Stimulated activated CD4-positive, alpha-beta T cell treated with anti-CD3 and anti-CD28 coated beads, Interleukin-2, amount 100 ng/mL, for 48 hours (primary cell): ENCODE data around the gene YES1.
"Not testable (repeated sequence)": the region's sequence is repeated elsewhere in the genome, so short reads cannot be mapped to it uniquely, and the experiment has no call there.

ENCODE experiments used
- DNase-seq, 2 donors: peaks; one replicate each; pipeline ENCODE4 v3.0.0-alpha.2; 2020

YES1 gene

DNA sequence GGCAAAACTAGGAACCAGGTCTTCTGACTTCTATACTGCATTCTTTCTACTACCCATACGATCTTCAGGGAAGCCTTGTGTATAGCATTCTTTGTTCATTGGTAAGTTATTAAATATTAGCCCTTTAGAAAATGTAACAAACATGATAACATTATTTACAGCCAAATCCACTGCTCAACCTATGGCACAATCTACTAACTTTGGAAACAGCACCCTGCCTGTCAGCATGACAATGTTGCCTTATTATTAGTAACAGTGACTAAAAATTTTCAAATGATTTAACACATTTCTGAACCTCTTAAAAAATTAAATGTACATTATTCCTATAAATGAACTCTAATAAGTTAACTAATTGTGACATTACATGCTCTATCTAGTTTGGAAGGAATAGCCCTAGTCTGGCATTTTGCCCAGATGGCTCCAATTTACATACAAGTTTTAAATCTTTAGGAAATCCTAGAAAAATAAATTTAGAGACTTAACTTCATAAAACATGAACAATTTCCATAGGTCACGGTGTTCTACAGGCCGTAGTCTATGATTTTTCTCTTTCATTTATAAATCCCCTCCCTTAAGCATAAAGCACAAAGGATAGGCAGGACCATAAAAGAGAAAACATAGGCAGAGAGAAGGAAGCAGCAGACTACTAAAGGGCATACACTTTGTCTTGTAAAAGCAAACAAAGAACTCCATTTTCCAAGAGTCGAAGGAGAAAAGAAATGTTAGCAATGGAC lies 33.7 kb downstream of the YES1 start:
- DNase-seq, result no peak

DNA sequence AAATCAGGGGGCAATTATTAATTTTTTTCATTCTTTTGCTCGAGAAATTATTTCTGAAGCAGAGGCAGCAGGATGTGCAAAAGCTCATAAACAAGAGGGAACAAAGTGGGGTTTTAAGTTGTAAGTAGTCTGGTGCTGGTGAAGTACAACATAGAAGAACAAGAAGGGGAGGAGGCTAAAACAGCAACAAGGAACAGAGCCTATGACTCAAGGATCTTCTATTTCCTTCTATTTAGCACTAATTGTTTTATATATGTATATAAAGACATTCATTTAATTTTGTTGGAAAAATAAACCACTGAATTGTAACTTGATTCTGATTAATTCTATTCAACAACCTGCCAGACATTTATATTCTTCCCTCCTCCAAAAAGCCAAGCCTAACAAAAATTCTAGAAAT lies 35.0 kb downstream of the YES1 start:
- no peak for DNase-seq

DNA sequence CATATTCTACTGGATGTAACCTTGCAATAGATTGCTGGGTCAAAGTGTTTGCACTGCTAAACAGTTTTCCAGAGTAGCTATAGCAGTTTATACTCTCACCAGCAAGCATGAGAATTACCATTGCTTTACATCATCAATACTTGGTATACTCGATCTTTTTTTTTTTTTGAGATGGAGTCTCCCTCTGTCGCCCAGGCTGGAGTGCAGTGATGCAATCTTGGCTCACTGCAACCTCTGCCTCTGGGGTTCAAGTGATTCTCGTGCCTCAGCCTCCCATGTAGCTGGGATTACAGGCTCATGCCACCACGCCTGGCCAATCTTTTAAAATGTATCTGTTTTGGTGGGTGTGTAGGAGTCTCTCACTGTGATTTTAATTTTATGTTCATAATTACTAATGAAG lies 36.0 kb downstream of the YES1 start:
- not testable (repeated sequence) for DNase-seq

DNA sequence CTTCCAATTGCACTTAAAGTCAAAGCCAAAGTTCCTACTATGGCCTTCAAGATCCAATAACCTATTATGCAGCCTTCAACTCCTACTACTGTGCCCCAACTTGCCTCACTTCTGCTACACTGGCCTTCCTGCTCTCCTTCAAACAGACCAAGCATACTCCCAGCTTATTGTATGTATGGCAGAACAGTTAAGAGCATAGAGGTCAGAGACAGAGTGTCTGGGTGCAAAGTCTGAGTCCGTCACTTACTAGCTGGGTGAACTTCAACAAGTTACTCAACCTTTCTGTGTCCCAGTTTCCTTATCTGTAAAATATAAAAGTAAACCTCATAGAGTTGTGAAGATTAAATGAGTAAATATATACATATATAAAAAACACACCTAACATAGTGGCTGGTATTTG lies 37.2 kb downstream of the YES1 start:
- DNase-seq, result no peak

DNA sequence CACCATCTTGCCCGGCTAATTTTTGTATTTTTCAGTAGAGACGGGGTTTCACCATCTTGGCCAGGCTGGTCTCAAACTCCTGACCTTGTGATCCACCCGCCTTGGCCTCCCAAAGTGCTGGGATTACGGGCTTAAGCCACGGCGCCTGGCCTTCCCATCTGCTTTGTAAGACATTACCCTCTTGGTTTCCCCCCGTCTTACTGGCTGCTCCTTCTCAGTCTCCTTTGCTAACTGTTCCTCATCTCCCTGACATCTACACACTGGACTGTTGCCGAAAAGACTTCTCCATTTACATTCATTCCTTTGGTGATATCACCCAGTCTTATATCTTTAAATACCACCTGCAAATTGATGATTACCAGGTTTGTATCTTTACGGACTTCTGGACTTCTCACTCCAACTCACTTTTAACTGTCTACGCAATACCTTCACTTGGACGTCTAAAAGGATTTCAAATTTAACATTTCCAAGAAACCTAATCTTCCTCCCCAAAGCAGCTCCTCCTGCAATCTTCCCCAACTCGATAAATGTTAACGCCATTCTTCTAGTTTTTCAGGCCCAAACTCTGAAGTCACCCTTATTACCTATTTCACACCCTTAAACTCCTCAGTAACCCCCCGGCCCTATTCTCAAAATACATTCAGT lies 37.9 kb downstream of the YES1 start:
- no peak for DNase-seq

DNA sequence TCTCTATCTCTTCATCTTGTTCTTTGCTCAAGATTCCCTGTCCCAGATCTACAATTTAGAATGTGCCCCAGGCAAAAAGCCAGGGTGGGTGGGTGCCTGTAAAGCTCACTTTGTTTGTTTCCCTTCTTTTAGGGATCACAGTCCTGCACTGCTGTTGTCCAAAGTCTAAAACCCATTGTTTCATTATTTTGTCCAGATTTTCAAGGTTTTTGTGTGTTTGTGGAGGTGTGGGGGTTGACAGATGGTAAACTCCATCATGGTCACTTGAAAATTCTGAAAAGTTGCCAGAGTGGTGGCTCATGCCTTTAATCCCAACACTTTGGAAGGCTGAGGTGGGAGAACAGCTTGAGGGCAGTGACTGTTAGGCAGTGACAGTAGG lies 41.5 kb downstream of the YES1 start:
- DNase-seq, result no peak

DNA sequence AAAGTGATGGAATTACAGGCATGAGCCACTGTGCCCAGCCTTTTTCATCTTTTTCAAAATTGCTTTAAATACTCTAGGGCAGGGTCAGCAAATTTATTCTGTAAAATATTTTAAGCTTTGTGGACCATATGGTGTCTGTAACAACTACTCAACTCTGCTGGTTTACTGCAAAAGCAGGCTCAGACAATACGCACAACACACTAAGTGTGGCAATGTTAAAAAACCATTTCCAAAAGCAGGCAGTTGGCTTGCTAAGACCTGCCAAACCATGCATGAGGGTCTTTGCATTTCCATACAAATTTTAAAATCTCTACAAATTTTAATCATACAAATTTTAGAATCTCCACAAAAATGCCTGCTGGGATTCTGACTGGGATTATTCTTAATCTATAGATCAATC lies 44.1 kb downstream of the YES1 start:
- no peak for DNase-seq

DNA sequence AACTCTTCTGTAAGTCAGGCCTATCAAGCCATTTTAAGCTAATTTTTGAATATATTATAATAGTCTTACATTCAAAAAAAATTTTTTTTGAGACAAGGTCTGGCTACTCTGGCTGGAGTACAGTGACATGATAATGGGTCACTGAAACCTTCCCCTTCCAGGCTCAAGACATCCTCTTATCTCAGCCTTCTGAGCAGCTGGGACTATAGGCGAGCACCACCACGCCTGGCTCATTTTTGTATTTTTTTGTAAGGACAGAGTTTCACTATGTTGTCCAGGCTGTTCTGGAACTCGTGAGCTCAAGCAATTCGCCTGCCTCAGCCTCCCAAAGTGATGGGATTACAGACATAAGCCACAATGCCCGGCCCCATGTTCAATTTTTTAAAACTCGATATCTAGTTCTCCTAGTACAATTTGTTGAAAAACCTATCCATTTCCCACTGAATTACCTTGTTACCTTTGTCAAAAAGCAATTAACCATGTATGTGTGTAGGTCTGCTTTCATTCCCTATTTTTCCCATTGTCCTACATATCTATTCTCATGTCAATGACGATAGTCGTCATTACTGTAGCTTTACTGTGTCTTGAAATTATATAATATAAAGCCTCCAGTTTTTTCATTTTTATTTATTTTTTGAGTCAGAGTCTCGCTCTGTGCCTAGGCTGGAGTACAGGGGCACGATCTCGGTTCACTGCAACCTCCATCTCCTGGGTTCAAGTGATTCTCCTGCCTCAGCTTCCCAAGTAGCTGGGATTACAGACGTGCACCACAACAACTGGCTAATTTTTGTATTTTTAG lies 44.8 kb downstream of the YES1 start:
- DNase-seq, result no peak

DNA sequence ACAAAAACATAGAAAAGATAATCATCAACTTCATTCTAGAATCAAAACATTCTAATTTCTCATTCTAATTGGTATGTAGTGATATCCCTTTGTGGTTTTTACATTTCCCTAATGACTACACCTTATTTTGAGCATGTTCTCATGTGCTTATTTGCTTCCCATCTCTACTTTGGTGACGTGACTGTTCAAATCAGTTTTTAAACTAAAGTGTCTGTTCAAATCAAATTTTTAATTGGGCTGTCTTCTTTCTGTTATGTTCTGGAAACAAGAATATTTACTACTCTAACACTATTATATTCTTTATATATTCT lies 45.5 kb downstream of the YES1 start:
- no peak for DNase-seq

DNA sequence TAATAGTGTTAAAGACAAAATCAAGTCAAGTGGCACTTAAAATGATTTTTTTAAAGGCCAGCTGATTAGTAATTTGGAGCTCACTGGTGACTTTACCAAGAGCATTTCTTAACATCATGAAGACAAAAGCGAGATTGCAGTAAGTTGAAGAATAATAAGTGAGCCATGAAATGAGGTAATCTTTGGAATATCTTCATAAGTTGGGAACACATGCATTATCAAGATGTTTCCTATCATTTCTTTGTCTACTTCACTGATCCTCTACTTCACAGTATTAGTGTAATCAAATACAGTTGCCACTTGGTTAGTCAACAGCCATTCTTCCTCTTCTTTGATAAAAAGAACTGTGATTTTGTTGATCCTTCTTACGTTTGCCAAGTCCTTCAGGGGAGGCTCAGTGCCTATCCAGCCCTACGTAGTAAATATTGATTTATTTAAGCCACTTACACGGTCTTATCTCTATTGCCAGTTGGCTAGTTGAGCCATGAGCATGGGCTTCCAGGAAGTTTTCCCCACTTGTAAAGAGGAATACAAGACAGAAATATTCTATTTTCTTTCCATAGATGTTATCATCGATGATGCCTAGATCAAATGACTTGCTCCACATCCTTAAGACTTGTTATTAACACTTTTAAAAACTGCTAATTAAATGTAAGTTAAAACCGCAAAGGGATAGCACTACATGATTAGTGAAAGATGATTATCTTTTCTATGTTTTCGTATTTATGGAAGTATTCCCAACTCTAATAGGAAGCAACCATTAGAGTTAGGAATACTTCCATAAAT lies 46.1 kb downstream of the YES1 start:
- no peak for DNase-seq

DNA sequence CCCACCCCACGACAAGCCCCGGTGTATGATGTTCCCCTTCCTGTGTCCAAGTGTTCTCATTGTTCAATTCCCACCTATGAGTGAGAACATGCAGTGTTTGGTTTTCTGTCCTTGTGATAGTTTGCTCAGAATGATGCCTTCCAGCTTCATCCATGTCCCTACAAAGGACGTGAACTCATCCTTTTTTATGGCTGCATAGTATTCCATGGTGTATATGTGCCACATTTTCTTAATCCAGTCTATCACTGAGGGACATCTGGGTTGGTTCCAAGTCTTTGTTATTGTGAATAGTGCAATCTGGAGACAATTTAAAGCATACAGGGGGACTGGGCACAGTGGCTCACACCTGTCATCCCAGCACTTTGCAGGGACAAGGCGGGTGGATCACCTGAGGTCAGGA lies 52.2 kb downstream of the YES1 start:
- not testable (repeated sequence) for DNase-seq

DNA sequence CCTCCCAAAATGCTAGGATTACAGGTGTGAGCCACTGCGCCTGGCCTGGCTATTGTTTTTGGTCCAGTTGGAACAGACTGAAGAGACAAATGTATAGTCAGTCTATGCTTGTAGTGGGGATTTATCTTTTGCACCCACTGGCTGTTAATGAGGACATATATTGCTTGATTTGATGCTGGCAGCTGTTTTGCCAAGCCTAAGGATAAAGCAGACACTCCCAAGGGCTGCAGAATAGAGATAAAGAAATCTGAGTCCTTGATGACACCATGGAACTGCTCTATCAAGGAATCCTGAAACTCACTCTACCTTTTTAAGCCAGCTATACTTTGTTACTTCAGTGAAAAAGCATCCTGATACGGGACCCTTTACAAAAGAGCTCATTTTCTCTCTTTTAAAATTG lies 56.5 kb downstream of the YES1 start:
- no peak for DNase-seq

DNA sequence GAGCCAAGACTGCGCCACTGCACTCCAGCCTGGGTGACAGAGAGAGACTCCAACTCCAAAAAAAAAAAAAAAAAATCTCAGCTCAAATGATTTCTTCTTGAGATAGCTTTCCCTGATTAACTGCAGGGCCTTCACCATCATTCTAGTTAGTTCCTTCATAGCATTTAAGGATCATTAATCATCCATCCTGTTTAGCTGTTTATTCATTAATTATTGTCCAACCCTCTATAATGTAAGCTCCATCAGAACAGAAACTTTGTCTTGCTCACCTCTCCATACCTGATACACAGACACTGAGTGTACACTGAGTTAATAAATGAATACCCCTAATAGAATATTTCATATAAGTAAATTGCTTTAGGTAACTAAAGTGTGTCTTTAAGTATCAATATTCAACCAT lies 57.4 kb downstream of the YES1 start:
- DNase-seq, result no peak

DNA sequence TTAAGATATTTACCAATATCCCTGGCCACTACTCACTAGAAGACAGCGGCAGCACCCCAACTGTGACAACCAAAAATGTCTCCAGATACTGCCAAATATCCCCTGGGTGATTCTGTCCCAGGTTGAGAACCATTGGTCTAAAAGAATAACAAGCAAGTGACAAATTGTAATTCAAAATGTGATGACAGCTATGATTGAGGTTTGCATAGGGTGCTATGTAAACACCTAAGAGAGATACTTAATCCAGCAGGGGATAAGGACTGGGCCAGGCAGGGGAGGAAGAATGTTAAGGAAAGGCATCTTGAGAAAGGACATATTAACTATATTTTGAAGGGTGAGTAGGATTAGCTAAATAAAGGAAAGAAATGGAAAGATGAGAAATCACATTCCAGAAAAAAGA lies 61.6 kb downstream of the YES1 start:
- DNase-seq, result no peak

DNA sequence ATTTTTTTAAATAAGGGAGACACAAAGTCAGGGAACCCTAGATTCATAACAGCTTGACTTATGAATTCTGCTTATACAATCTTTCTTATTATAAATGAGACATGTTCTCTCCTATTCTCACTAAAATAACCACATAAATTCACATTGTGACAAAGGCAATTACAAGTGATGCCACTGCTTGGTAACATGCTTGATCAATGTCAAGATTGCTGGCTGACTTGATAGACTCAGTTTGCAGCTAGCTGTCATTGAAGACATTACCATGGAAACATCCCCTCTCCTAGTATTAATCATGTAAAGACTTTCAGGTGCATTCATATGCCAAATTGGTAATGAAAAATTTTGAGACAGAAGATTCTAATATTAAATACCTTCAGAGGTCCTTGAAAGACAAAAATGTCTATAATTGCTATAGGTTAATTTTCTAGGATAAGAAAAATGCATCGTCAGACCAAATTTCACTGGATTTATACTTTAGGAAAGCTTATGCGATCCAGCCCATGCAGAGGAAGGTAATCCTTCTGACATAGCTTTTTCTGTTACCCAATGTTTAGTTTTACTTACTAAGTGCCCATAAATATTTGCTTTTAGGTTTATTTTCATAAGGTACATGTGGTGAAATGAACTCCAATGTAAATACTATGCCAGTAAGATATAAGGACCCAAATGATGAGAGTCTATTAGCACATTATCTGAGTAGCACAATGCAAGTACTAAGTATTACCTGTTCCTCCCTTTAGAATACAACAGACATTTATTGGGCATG lies 67.0 kb downstream of the YES1 start:
- DNase-seq, result no peak

DNA sequence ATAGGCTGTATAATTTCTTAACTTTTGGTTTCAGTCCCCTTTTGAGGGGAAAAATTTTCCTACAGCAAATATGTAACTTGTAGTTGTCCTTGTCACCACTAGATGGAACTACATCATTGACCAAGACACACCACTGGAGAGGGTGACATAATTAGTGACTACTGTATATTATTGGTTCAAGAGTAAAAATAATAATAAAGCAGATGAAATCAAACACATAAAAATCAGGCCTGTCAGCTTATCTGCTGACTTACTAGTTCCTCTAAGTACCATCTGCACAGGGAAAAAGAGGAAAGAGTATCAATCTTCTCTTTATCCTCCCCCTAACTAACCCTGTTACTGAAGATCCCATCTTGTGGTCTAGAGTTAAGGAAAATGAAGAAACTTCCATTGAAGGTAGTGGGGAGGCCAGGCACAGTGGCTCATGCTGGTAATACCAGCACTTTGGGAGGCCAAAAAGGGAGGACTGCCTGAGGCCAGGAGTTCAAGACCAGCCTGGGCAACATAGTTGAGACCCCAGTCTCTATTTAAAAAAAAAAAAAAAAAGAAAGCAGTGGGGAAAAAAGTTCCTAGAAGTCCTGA lies 70.0 kb downstream of the YES1 start:
- no peak for DNase-seq

DNA sequence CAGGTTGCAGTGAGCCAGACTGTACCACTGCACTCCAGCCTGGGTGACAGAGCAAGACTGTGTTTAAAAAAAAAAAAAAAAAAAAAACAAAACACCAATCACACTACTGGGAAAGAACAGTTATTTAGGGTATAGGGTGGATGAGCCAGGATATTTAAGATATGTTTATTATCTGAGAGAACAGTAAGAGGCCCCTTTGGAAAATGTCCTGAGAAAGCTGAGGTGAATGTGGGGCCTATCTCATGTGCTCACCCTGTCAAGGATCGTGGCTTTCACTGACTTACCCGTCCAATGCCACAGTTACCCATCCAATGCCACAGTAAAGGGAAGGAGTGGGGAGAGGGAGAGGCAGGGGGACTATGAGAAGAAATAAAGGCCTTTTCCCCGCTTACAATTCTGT lies 79.7 kb downstream of the YES1 start:
- no peak for DNase-seq

DNA sequence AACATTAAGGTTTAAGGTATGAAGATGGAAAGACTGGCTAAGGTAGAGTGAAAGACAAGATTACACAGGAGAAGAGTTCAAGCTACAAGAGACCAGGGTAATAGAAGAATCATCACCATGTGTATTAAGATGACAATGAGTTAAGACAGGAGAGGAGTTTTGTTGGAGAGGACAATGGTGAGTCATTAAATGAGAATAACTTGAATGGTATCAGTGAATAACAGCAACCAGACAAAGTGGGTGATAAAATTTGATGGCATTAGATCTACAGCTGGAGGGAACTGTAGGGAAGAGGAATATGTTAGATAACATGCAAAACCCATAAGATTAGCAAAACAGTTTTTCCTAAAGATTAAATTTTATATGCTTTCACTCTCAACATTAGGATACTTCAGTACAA lies 80.9 kb downstream of the YES1 start:
- no peak for DNase-seq

DNA sequence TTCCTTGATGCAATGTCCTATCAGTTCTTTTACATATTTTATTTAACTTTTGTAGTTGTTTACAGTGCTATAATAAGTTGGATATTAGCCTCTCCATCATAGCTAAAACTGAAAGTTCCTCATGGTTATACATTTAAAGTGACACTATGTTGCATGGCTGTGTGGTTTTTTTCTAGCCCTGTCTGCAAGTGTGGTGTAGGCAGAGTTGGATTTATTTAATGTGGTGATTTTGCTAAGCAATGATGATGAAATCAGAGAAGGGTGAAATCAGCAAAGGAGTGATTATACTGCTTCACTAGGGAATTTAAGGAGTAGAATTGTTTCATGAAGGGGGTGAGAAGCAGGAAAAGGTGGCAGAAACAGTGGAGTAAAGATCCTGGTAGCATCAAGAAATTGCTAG lies 81.3 kb downstream of the YES1 start:
- DNase-seq, result no peak

DNA sequence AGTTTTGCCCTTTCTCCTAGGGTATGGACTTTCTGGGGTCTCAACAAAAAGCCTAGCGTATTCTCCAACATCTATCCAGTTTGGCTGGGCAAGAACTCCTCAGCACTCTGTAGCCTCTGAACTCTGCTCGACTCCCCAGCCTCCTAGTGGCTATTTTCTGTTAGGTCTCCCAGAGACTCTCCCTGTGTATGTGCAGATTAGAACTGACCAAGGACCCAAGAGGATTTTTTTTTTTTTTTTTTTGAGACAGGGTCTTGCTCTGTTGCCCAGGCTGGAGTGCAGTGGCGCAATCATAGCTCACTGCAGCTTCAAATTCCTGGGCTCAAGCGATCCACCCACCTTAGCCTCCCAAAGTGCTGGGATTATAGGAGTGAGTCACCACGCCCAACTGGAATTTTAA lies 81.9 kb downstream of the YES1 start:
- DNase-seq, result not testable (repeated sequence)

DNA sequence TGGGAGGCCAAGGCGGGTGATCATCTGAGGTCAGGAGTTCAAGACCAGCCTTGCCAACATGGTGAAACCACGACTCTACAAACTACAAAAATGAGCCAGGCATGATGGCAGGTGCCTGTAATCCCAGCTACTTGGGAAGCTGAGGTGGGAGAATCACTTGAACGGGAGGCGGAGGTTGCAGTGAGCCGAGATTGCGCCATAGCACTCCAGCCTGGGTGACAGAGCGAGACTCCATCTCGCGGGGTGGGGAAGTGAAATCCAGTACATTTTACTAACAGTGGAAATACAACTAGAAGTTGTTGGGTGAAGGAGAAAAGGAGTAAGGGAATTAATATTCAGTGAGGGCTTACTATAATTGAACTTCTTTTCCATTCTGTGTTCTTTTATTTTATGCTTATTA lies 86.4 kb downstream of the YES1 start:
- no peak for DNase-seq

DNA sequence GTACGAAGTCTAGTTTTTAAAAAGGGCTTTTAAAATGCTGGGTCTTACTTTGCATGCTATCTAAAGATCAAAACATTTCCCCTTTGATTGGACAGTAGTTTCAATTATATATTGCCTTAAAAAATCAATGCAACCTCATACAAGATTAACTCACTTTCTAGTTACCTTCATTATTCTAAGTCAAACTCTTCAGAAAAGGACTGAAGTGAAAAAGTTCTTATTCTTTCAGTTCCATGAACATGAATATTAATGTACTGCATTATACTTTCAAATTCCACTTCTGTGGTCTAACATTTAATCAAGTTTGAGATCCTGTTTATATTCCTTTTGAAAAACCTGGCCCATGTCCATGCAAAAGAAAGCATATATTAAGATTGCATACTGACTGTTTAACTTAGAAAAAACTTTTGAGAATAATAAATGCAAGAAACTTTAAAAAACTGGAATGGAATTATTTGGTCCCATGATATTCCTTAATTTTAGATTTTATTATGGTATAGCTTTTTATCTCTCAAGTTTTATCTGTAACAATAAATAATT lies 88.4 kb downstream of the YES1 start:
- no peak for DNase-seq
